HepG2 (cell line): ENCODE results near the gene MCEE. TPM values are rescaled to one million over a fixed set of nuclear protein-coding genes. Genes with fewer than 3 reads are reported as not detected.

Experiments used
- ARID5B ChIP-seq: IDR thresholded peaks from 2 replicates; pipeline ENCODE4 v1.4.0; 2020; ENCODE audit warnings: mild to moderate bottlenecking, missing genetic modification reagents
- CSRNP2 ChIP-seq: sonication (generic); formaldehyde crosslinking; conservative IDR thresholded peaks from 2 replicates; pipeline ENCODE4 v1.8.0; 2022; ENCODE audit warnings: low read depth, missing genetic modification reagents
- GRHL1 ChIP-seq: sonication (generic); formaldehyde crosslinking; conservative IDR thresholded peaks from 2 replicates; pipeline ENCODE4 v1.8.0; 2022; ENCODE audit warnings: missing genetic modification reagents
- HOXD1 ChIP-seq: sonication (generic); formaldehyde crosslinking; IDR thresholded peaks from 2 replicates; pipeline ENCODE4 v1.5.0; 2020; ENCODE audit warnings: missing genetic modification reagents
- NR2F2 ChIP-seq: IDR thresholded peaks from 2 replicates; pipeline ENCODE4 v1.6.1; 2012; ENCODE audit warnings: low read depth, inconsistent platforms, borderline replicate concordance
- ZNF230 ChIP-seq: sonication (generic); formaldehyde crosslinking; IDR thresholded peaks from 2 replicates; pipeline ENCODE4 v1.4.0; 2020; ENCODE audit warnings: mild to moderate bottlenecking, missing genetic modification reagents
- ZNF333 ChIP-seq: sonication (generic); formaldehyde crosslinking; IDR thresholded peaks from 2 replicates; pipeline ENCODE4 v1.4.0; 2020; ENCODE audit warnings: mild to moderate bottlenecking, missing genetic modification reagents, borderline replicate concordance
- ZNF646 ChIP-seq: sonication (generic); formaldehyde crosslinking; IDR thresholded peaks from 2 replicates; pipeline ENCODE4 v1.9.0; 2021; ENCODE audit warnings: mild to moderate bottlenecking, missing genetic modification reagents
- ZSCAN22 ChIP-seq: sonication (generic); formaldehyde crosslinking; IDR thresholded peaks from 2 replicates; pipeline ENCODE4 v1.4.0; 2020; ENCODE audit warnings: mild to moderate bottlenecking, missing genetic modification reagents
- polyA plus RNA-seq, 8 experiments: library from polyadenylated mRNA; depleted of rRNA in 3 of 8; stranded (reverse) in 7 of 8; unstranded in 1 of 8; fragments of >200 nt; fragmentation: Illumina TruSeq in 4 of 8; extraction: Trizol in 4 of 8; gene quantifications; 2 replicates each; pipeline versions ENCODE4 v1.2.1 to v1.2.3, GENCODE V29; 2011 to 2016; ENCODE audit warnings: low read depth in 4 of 8, missing spikeins in 1 of 8, mixed read lengths in 1 of 8; ENCODE audit not compliant: insufficient read depth in 1 of 8
- total RNA-seq, 5 experiments: library from RNA; depleted of rRNA; stranded (reverse); fragments of >200 nt; fragmentation: Illumina TruSeq; extraction: Trizol; gene quantifications; 2 replicates each; pipeline ENCODE4 v1.2.3, GENCODE V29; 2016; ENCODE audit warnings: low read depth in 1 of 5
- TF ChIP-seq, protein P1 (sequence below): sonication (generic); formaldehyde crosslinking; IDR thresholded peaks from 2 replicates; pipeline ENCODE4 v1.8.1; 2022; ENCODE audit warnings: low read depth, mild to moderate bottlenecking, missing genetic modification reagents

MCEE gene
- total and polyA plus RNA-seq, 2 of the 13 experiments (the other 11 are each of a cell fraction or from before 2014, with no cell fraction given): 32.0 to 66.9 TPM

DNA sequence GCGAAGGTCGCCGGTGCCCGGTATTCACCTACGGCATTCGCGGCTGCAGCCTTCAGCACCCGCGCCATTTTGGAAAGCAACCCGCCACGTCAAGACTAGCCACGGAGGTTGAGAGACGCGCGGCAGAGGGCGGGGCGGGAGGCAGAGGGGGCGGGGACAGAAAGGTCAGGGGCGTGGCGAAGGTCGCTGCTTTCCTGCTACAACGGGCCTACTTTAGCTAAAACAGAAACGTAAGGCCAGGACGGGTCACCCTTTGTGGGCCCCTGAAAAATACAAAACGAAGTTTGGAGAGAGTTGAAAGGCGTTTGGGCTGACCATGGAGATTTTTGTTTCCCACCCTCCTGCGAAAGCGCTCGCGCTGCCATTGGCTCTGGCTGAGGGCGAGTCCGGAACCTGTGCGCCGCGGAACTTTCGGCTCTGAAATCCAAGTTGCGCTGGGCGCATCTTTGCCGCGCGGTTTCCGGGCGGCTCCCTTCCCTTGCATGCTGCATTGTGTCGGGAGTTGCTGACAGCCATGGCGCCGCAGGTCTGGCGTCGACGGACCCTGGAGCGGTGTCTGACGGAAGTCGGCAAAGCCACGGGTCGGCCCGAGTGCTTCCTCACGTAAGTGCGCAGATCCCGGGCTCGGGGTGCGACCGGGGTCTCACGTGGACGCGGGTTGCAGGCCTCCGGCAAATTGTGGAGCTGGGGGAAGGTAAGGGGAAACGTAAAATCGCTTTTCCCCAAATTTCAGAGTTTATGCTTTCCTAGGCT is at the start of gene MCEE, which contains the start of gene MPHOSPH10 (continued):
- TF ChIP-seq ZNF333 (CRISPR knock-in tag) (peak; percentile 36; the same call in 1 of the 2 replicates), CSRNP2 (CRISPR knock-in tag) (no peak), ZNF646 (CRISPR knock-in tag) (no peak), HOXD1 (CRISPR knock-in tag) (peak; percentile 75), GRHL1 (no peak), ZSCAN22 (CRISPR knock-in tag) (0 out of 2 replicates have a peak, but pooled peaks have one; percentile 51), ARID5B (CRISPR knock-in tag) (peak; percentile 50), NR2F2 (0 out of 2 replicates have a peak, but pooled peaks have one; percentile 21), ZNF230 (CRISPR knock-in tag) (peak; percentile 2; the same call in 1 of the 2 replicates)
- TF ChIP-seq, protein P1, sequence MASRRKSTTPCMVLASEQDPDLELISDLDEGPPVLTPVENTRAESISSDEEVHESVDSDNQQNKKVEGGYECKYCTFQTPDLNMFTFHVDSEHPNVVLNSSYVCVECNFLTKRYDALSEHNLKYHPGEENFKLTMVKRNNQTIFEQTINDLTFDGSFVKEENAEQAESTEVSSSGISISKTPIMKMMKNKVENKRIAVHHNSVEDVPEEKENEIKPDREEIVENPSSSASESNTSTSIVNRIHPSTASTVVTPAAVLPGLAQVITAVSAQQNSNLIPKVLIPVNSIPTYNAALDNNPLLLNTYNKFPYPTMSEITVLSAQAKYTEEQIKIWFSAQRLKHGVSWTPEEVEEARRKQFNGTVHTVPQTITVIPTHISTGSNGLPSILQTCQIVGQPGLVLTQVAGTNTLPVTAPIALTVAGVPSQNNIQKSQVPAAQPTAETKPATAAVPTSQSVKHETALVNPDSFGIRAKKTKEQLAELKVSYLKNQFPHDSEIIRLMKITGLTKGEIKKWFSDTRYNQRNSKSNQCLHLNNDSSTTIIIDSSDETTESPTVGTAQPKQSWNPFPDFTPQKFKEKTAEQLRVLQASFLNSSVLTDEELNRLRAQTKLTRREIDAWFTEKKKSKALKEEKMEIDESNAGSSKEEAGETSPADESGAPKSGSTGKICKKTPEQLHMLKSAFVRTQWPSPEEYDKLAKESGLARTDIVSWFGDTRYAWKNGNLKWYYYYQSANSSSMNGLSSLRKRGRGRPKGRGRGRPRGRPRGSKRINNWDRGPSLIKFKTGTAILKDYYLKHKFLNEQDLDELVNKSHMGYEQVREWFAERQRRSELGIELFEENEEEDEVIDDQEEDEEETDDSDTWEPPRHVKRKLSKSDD (CRISPR knock-in tag): peak; percentile 96
